HG02885 (cell line): ENCODE results near the gene SLC12A7.
"Not testable (repeated sequence)": the region's sequence is repeated elsewhere in the genome, so short reads cannot be mapped to it uniquely, and the experiment has no call there.

Source experiments
- ATAC-seq: cut with Tn5 transposase; IDR thresholded peaks from one replicate; pipeline ENCODE4 v1.9.1; 2021; ENCODE audit warnings: mild to moderate bottlenecking; ENCODE audit not compliant: unreplicated experiment, poor library complexity

The SLC12A7 gene

GRCh38 chr5:1111727-1112289 is at the start of gene SLC12A7:
TSS of gene SLC12A7 (minus strand) at chr5:1112063. CDS start at chr5:1111991, 72 bp downstream.
- ATAC-seq = no peak

DNA sequence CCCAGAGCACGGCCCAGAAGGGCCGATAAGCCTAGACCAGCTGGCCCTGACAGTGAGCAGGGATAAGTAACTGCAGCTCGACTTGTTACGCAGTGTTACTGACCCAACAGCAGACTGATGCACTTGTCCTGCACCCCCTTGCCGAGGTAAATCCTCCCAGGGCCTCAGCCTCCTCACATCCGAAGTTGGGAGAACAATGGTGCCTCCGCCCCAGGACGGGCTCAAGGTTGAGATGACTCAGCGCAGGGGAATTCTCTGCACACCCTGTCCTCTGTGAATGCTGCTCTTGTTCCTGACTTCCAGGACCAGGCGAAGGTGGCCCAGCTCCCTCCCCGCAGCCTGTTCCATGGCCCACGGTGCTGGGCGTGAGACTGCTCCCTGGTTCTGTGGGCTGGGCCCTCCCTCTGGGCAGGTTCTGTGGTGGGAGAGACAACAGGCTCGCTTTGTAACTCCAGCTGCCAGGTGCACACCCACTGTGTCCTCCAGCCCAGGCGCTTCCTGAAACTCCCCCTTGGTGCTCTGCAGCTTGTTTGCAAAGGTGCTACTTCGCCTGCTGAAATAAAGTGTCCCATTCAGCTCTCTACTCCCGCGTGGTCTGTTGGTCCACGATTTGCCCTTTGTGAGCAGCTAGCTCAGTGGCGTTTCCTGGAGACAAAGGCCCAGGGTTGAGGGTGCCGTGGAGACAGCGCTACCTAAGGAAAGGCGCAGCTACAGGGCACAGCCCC is 49.4 kb upstream of the SLC12A7 start:
- ATAC-seq = no peak

DNA sequence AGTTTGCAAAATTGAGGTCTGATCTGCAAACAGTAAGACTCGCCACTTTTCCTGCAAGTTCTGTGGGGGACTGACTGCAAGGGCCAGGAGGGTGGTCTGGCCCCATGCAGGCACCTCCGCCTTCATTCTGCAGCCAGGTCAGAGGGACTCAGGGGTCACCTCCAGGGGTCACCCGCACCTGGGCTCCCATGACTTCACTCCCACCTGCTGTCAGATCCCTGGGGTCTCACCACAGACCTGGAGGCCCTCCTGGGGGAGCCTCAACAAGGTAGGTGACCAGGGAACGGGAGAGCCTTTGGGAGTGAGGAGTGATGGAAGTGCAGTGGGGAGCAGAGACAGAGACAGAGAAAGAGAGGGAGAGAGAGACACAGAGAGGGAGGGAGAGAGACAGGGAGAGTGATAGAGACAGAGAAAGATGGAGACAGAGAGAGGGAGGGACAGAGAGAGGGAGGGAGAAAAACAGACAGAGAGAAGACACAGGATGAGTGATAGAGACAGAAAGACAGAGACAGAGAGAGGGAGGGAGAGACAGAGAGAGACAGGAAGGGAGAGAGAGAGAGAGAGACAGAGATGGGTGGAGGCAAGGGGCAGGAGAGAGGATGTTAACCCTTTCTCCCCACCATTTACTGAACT is 48.0 kb upstream of the SLC12A7 start:
- ATAC-seq = no peak

- no peak for ATAC-seq
These were observed 47.4 kb upstream of the SLC12A7 start for GRCh38 chr5:1159341-1159675.

GRCh38 chr5:1158647-1159340 is 46.9 kb upstream of the SLC12A7 start:
- no peak for ATAC-seq

GRCh38 chr5:1157461-1157986 is 45.7 kb upstream of the SLC12A7 start:
- ATAC-seq = not testable (repeated sequence)

- no peak for ATAC-seq
These were observed 45.0 kb upstream of the SLC12A7 start for GRCh38 chr5:1156754-1157460.

GRCh38 chr5:1156033-1156753 is 44.3 kb upstream of the SLC12A7 start:
- ATAC-seq = no peak

GRCh38 chr5:1155191-1156032 is 43.5 kb upstream of the SLC12A7 start:
- ATAC-seq = no peak

DNA sequence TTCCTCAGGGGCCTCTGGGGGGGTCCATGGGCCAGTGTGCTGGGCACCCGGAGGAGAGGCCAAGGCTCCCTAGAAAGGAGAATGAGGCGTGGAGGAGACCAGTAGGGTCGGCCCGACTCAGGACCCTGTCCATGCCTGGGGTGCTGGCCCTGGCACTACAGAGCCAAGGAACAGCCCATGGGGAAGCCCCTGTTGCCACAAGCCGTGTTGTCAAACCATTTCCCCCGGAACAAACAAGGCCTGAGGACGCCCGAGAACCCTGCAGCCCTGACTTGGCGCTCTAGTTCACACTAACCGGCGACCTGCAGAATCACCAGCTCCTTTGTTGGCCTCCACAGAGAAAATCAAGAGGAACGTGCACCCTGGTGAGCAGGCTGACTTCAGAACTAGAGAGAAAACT is 41.6 kb upstream of the SLC12A7 start:
- no peak for ATAC-seq

- ATAC-seq = no peak
These were observed 41.0 kb upstream of the SLC12A7 start for GRCh38 chr5:1152771-1153282.

DNA sequence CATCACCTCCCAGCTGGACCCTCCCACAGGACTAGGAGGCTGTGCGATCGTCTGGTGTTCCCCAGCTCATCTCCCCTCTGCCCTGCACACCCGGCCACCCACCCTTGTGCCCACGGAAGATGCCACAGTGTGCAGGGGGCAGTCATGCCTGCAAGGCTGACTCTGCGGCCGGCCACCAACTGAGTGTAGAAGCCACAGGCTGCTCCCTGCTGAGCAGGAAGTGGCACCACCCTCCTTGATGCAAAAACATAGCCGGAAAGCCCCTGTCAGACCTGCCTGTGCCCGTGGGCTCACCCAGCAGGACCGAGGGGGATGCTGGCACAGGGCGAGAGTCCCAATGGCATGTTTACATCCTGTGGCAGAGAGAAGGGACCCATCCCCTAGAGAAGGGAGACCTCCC is 40.3 kb upstream of the SLC12A7 start:
- ATAC-seq = no peak

DNA sequence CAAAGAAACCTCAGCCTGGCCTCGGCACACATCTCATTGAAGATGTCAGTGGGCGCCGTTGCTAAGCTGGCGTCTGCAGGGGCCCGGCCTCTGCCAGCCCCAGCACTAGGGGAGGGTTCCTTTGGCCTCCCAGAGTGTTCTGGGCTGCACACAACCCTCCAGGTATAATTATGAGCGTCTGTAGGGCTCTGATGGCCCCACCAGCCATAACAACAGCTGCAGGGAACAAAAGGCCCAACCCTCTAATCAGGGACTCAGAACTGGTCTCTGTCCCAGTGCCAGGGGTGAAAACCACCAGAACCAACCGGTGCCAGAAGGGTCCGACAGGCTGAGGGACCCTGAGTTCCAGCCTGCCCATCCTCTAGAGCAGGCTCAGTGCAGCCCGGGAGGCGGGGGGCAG is 39.5 kb upstream of the SLC12A7 start:
- ATAC-seq = no peak

GRCh38 chr5:1150866-1151265 is 39.0 kb upstream of the SLC12A7 start:
- ATAC-seq = no peak

- ATAC-seq = no peak
These were observed 33.0 kb upstream of the SLC12A7 start for GRCh38 chr5:1144638-1145396.

DNA sequence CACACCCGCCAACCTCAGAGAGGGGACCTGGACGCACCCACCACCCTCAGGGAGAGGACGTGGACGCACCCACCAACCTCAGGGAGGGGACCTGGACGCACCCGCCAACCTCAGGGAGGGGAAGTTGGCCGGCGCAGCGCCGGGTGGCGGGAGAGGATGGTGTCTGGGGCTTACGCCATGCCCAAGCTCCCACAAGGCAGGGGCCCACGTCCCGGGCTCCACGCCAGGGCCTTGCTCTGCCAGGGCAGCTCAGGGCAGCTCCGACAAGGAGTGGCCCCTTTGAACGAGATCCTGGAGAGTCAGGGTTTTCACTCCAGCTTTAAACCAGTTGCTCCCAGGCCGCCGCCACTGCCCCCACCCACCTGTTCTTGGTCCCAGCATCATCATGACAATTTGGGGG is 32.2 kb upstream of the SLC12A7 start:
- ATAC-seq = no peak

DNA sequence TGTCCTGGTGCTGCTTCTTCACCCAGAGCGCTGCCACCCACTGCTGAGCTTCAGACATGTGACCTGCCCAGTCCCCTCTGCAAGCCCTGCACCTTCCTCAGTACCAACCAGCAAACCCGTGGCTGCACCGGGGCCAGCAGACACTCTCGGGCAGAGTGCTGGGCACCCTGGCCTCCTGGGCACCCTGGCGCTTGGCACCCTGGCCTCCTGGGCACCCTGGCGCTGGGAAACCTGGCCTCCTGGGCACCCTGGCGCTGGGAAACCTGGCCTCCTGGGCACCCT is 31.7 kb upstream of the SLC12A7 start:
- ATAC-seq = no peak
